ENCODE results near the gene SLC12A1. TPM values are rescaled to one million over a fixed set of nuclear protein-coding genes. Genes with fewer than 3 reads are reported as not detected.

The SLC12A1 gene
- total RNA-seq, 4 donors from 2014 or later = not detected

- intact Hi-C loops (cut with DNase I; ENCODE audit: low total_unique reads) = no loop called here
- no peak for TF ChIP-seq POLR2A (IDR thresholded peaks at IDR 0.05)
- TF ChIP-seq CTCF (IDR thresholded peaks at IDR 0.05) = no peak
- WGBS, 2 donors = 91 to 93% methylated on average over 6 of the region's 6 CpGs
- H3K4me3 ChIP-seq (ENCODE audit: low read depth, poor library complexity, severe bottlenecking) = no peak overlapping the region
- no peak for DNase-seq (ENCODE audit: low spot score in 2 of 2)
Measured at GRCh38 chr15:48343865-48344264, 137.8 kb downstream of the SLC12A1 start.

- no peak for DNase-seq (ENCODE audit: low spot score in 2 of 2)
- intact Hi-C loops (cut with DNase I; ENCODE audit: low total_unique reads) = no loop called here
- no peak for TF ChIP-seq CTCF (IDR thresholded peaks at IDR 0.05)
- no peak for TF ChIP-seq POLR2A (IDR thresholded peaks at IDR 0.05)
- H3K4me3 ChIP-seq (ENCODE audit: low read depth, poor library complexity, severe bottlenecking) = no peak overlapping the region
Measured at GRCh38 chr15:48345516-48345915, 139.4 kb downstream of the SLC12A1 start.

- intact Hi-C loops (cut with DNase I; ENCODE audit: low total_unique reads) = loop anchor here (10.0 kb wide), 1 partner anchor 452 kb away; no protein-coding TSS in a partner anchor
- H3K4me3 ChIP-seq (ENCODE audit: low read depth, poor library complexity, severe bottlenecking) = no peak overlapping the region
- TF ChIP-seq CTCF (IDR thresholded peaks at IDR 0.05) (no peak), POLR2A (IDR thresholded peaks at IDR 0.05) (no peak)
- WGBS, 2 donors = 9 to 10% methylated on average over 6 of the region's 6 CpGs
- DNase-seq (ENCODE audit: low spot score in 2 of 2) = no peak
Measured at GRCh38 chr15:48352474-48353072, 146.5 kb downstream of the SLC12A1 start.

Other genes starting within 250 kb of the SLC12A1 start
- 1 to 10 TPM; 3.4 to 6.1 (median 4.2) TPM for gene SLC24A5, start 85.3 kb upstream of the SLC12A1 start, total RNA-seq
- gene MYEF2, start 28.0 kb upstream of the SLC12A1 start, total RNA-seq = 1 to 10 TPM; 2.0 to 4.3 (median 2.5) TPM
- gene CTXN2, start 14.6 kb upstream of the SLC12A1 start, total RNA-seq = not detected
- 100 to 1,000 TPM in 1 of 4 donors, 10 to 100 TPM in 3; 69.6 to 140 (median 84.0) TPM for gene DUT, start 125.1 kb downstream of the SLC12A1 start, total RNA-seq

Measured in lower leg skin (tissue), 4 donors.